ENCODE data around the gene BTBD6. TPM values are rescaled to one million over a fixed set of nuclear protein-coding genes. Genes with fewer than 3 reads are reported as not detected.

BTBD6 gene
- total RNA-seq, 1 experiment from 2014 or later: 7.8 TPM

DNA sequence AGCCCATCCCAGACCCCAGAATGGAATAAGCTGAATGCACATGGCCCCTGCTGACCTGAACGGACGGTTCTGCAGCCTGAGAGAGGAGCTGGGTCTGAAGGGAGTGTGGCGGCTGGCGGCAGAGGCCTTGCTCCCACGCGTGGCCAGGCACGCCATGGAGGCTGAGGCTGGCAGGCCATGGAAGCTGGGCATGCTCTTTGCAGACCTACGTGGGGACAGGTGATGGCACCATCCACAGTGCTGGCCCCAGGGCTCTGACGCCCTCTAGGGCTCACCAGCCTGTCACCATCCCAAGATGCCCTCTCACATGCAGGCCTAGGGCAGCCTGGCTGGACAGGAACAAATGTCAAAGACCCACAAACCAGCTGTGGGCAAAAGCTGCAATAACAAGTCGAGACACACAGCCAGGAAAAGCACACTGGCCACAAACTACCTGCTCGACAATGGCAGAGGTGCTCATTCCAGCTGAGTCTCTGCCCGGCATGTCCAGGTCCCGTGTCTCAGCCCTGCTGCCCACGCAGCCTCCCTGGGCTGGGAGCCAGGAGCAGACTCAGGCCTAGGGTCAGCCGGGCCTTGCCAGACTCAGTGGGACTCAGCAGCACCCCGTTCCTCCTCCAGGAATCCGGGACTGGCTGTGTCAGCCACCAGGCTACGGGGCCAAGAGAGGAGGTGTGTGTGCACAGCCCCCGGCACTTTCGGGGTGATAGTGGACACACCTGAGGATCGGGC is 19.7 kb downstream of the BTBD6 start (continued):
- TF ChIP-seq, protein P1, sequence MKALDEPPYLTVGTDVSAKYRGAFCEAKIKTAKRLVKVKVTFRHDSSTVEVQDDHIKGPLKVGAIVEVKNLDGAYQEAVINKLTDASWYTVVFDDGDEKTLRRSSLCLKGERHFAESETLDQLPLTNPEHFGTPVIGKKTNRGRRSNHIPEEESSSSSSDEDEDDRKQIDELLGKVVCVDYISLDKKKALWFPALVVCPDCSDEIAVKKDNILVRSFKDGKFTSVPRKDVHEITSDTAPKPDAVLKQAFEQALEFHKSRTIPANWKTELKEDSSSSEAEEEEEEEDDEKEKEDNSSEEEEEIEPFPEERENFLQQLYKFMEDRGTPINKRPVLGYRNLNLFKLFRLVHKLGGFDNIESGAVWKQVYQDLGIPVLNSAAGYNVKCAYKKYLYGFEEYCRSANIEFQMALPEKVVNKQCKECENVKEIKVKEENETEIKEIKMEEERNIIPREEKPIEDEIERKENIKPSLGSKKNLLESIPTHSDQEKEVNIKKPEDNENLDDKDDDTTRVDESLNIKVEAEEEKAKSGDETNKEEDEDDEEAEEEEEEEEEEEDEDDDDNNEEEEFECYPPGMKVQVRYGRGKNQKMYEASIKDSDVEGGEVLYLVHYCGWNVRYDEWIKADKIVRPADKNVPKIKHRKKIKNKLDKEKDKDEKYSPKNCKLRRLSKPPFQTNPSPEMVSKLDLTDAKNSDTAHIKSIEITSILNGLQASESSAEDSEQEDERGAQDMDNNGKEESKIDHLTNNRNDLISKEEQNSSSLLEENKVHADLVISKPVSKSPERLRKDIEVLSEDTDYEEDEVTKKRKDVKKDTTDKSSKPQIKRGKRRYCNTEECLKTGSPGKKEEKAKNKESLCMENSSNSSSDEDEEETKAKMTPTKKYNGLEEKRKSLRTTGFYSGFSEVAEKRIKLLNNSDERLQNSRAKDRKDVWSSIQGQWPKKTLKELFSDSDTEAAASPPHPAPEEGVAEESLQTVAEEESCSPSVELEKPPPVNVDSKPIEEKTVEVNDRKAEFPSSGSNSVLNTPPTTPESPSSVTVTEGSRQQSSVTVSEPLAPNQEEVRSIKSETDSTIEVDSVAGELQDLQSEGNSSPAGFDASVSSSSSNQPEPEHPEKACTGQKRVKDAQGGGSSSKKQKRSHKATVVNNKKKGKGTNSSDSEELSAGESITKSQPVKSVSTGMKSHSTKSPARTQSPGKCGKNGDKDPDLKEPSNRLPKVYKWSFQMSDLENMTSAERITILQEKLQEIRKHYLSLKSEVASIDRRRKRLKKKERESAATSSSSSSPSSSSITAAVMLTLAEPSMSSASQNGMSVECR (CRISPR knock-in tag; IDR thresholded peaks at IDR 0.05; ENCODE audit: borderline replicate concordance): no peak
- TF ChIP-seq AR (CRISPR knock-in tag; IDR thresholded peaks at IDR 0.05) (no peak), JUN (CRISPR knock-in tag; IDR thresholded peaks at IDR 0.05) (no peak)
- TF ChIP-seq, protein P2, sequence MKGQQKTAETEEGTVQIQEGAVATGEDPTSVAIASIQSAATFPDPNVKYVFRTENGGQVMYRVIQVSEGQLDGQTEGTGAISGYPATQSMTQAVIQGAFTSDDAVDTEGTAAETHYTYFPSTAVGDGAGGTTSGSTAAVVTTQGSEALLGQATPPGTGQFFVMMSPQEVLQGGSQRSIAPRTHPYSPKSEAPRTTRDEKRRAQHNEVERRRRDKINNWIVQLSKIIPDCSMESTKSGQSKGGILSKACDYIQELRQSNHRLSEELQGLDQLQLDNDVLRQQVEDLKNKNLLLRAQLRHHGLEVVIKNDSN (CRISPR knock-in tag; IDR thresholded peaks at IDR 0.05): no peak

- Mint-ChIP-seq H3K4me1 (no peaks in the 10 kb centered on the region), H3K9me3 (no peaks in the 10 kb centered on the region), H3K27ac (peak overlapping the region; percentile 53; the same call in 1 of the 2 replicates), H3K4me3 (no peak overlapping the region), H3K36me3 (no peaks in the 10 kb centered on the region; the same call in 1 of the 2 replicates), H3K27me3 (ENCODE audit: low read depth) (no peaks in the 10 kb centered on the region)
- ChIA-PET CTCF (interaction anchor here (1.1 to 1.2 kb wide), 2 partner anchors 83 to 500 kb away, joined by 3 to 4 read pairs; no protein-coding TSS in a partner anchor), POLR2A (no interaction called here)
- DNase-seq (ENCODE audit: low spot score): no peak
- ATAC-seq: no peak
- TF ChIP-seq ZNF396 (CRISPR knock-in tag; IDR thresholded peaks at IDR 0.05; ENCODE audit: borderline replicate concordance): no peak
- TF ChIP-seq E2F5 (CRISPR knock-in tag; IDR thresholded peaks at IDR 0.05): no peak
- no peak for TF ChIP-seq PREB (CRISPR knock-in tag; IDR thresholded peaks at IDR 0.05; ENCODE audit: borderline replicate concordance)
- TF ChIP-seq, protein P3, sequence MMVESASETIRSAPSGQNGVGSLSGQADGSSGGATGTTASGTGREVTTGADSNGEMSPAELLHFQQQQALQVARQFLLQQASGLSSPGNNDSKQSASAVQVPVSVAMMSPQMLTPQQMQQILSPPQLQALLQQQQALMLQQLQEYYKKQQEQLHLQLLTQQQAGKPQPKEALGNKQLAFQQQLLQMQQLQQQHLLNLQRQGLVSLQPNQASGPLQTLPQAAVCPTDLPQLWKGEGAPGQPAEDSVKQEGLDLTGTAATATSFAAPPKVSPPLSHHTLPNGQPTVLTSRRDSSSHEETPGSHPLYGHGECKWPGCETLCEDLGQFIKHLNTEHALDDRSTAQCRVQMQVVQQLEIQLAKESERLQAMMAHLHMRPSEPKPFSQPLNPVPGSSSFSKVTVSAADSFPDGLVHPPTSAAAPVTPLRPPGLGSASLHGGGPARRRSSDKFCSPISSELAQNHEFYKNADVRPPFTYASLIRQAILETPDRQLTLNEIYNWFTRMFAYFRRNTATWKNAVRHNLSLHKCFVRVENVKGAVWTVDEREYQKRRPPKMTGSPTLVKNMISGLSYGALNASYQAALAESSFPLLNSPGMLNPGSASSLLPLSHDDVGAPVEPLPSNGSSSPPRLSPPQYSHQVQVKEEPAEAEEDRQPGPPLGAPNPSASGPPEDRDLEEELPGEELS (CRISPR knock-in tag; IDR thresholded peaks at IDR 0.05): no peak
- no peak for TF ChIP-seq ZNF138 (CRISPR knock-in tag; conservative IDR thresholded peaks at IDR 0.05)
- no peak for TF ChIP-seq ZBTB21 (CRISPR knock-in tag; IDR thresholded peaks at IDR 0.05; ENCODE audit: borderline replicate concordance)
- no peak for TF ChIP-seq ZNF219 (CRISPR knock-in tag; IDR thresholded peaks at IDR 0.05; ENCODE audit: borderline replicate concordance)
- no peak for TF ChIP-seq JUN (CRISPR knock-in tag; IDR thresholded peaks at IDR 0.05)
- TF ChIP-seq ZNF512 (CRISPR knock-in tag; IDR thresholded peaks at IDR 0.05; ENCODE audit: borderline replicate concordance): no peak
- TF ChIP-seq SP1 (CRISPR knock-in tag; conservative IDR thresholded peaks at IDR 0.05): no peak
These were observed 20.5 kb downstream of the BTBD6 start for GRCh38 chr14:105268736-105269354.
